Testis (tissue), 2 donors: ENCODE measurements around the gene GPR82.

ENCODE experiments used
- POLR2A ChIP-seq: fragments of 450-650 bp; IDR thresholded peaks from one replicate; pipeline ENCODE4 v1.6.1; 2017; ENCODE audit warnings: antibody characterized with exemption, mild to moderate bottlenecking, moderate library complexity
- TF ChIP-seq, protein P1 (sequence below), 3 experiments: fragments of 450-650 bp in 2 of 3; fragments of 200-600 bp in 1 of 3; sonication (generic) in 1 of 3; IDR thresholded peaks; one replicate each; pipeline ENCODE4 v1.5.1; 2016 to 2019; ENCODE audit warnings: antibody characterized with exemption in 3 of 3, mild to moderate bottlenecking in 2 of 3, moderate library complexity in 1 of 3

DNA sequence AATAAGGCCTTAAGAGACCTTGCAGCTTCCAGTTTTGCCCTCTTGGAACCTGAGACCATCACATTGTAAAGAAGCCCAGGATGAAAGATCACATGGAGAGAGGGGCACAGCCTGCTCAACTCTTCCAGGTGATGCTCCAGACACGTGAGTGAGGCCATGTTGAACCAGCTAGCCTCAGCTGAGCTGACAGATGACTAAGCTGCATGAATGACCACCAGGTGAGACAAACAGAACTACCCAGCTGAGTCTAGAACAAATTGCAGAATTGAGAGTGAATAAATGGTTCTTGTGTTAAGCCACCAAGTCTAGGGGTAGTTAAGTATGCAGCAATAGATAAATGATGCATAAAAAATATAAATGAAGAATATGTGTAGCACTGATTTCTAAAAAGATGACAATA is 16.8 kb upstream of the GPR82 start:
- no peak for TF ChIP-seq POLR2A
- TF ChIP-seq, protein P1, sequence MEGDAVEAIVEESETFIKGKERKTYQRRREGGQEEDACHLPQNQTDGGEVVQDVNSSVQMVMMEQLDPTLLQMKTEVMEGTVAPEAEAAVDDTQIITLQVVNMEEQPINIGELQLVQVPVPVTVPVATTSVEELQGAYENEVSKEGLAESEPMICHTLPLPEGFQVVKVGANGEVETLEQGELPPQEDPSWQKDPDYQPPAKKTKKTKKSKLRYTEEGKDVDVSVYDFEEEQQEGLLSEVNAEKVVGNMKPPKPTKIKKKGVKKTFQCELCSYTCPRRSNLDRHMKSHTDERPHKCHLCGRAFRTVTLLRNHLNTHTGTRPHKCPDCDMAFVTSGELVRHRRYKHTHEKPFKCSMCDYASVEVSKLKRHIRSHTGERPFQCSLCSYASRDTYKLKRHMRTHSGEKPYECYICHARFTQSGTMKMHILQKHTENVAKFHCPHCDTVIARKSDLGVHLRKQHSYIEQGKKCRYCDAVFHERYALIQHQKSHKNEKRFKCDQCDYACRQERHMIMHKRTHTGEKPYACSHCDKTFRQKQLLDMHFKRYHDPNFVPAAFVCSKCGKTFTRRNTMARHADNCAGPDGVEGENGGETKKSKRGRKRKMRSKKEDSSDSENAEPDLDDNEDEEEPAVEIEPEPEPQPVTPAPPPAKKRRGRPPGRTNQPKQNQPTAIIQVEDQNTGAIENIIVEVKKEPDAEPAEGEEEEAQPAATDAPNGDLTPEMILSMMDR (IDR thresholded peaks at IDR 0.05): no peak
